ENCODE measurements around the gene TTC24.

- TF ChIP-seq RAD21 (IDR thresholded peaks at IDR 0.05; ENCODE audit: low read depth) (no peak), CEBPB (IDR thresholded peaks at IDR 0.05) (no peak), FOXM1 (IDR thresholded peaks at IDR 0.05; ENCODE audit: borderline replicate concordance, low read depth) (no peak)
Measured at GRCh38 chr1:156551869-156552268, 27.7 kb upstream of the TTC24 start.

Measured in Ishikawa (cell line).